Activated CD8-positive, alpha-beta memory T cell treated with anti-CD3 and anti-CD28 coated beads, Interleukin-2, amount 10 ng/mL, durations not matched to agents 7 days and 5 days (primary cell): ENCODE measurements around the gene DZIP3. TPM values are rescaled to one million over a fixed set of nuclear protein-coding genes. Genes with fewer than 3 reads are reported as not detected.

Experiments used
- ATAC-seq: fragments of 150-1000 bp; cut with Tn5 transposase; one replicate; pipeline ENCODE4 v1.10.0; 2021; ENCODE audit warnings: moderate library complexity
- CTCF ChIA-PET: fragments of 350-600 bp; sonication (Branson Sonifier 250); formaldehyde crosslinking; loops from one replicate; lab custom pipeline; 2021; ENCODE audit warnings: antibody characterized with exemption; lab: Charles Lee
- DNase-seq: peaks from one replicate; pipeline ENCODE4 v3.0.0-alpha.2; 2020
- H3K27ac Mint-ChIP-seq: one replicate; pipeline ENCODE4 v1.8.0; 2021; ENCODE audit warnings: mild to moderate bottlenecking, mixed read lengths
- H3K27me3 Mint-ChIP-seq: one replicate; pipeline ENCODE4 v1.8.0; 2021; ENCODE audit warnings: mixed read lengths
- H3K36me3 Mint-ChIP-seq: one replicate; pipeline ENCODE4 v1.8.0; 2021; ENCODE audit warnings: mild to moderate bottlenecking, mixed read lengths
- H3K4me1 Mint-ChIP-seq: one replicate; pipeline ENCODE4 v1.8.0; 2021; ENCODE audit warnings: mixed read lengths
- H3K4me3 Mint-ChIP-seq: one replicate; pipeline ENCODE4 v1.8.0; 2021; ENCODE audit warnings: mild to moderate bottlenecking, moderate library complexity, mixed read lengths
- H3K9me3 Mint-ChIP-seq: one replicate; pipeline ENCODE4 v1.8.0; 2022; ENCODE audit warnings: low read depth, mixed read lengths
- total RNA-seq, 2 experiments: library from RNA; stranded (reverse); gene quantifications; one replicate each; pipeline ENCODE4 v1.2.3, GENCODE V29; 2021

Gene DZIP3, protein sequence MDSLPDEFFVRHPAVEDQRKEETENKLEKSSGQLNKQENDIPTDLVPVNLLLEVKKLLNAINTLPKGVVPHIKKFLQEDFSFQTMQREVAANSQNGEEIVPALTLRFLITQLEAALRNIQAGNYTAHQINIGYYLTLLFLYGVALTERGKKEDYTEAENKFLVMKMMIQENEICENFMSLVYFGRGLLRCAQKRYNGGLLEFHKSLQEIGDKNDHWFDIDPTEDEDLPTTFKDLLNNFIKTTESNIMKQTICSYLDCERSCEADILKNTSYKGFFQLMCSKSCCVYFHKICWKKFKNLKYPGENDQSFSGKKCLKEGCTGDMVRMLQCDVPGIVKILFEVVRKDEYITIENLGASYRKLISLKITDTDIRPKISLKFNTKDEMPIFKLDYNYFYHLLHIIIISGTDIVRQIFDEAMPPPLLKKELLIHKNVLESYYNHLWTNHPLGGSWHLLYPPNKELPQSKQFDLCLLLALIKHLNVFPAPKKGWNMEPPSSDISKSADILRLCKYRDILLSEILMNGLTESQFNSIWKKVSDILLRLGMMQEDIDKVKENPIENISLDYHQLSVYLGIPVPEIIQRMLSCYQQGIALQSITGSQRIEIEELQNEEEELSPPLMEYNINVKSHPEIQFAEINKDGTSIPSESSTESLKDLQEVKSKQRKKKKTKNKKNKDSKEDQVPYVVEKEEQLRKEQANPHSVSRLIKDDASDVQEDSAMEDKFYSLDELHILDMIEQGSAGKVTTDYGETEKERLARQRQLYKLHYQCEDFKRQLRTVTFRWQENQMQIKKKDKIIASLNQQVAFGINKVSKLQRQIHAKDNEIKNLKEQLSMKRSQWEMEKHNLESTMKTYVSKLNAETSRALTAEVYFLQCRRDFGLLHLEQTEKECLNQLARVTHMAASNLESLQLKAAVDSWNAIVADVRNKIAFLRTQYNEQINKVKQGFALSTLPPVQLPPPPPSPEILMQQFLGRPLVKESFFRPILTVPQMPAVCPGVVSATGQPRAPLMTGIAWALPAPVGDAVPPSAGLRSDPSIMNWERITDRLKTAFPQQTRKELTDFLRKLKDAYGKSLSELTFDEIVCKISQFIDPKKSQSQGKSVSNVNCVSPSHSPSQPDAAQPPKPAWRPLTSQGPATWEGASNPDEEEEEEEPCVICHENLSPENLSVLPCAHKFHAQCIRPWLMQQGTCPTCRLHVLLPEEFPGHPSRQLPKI
- 10 to 100 TPM; 25.0 to 26.3 TPM for total RNA-seq

DNA sequence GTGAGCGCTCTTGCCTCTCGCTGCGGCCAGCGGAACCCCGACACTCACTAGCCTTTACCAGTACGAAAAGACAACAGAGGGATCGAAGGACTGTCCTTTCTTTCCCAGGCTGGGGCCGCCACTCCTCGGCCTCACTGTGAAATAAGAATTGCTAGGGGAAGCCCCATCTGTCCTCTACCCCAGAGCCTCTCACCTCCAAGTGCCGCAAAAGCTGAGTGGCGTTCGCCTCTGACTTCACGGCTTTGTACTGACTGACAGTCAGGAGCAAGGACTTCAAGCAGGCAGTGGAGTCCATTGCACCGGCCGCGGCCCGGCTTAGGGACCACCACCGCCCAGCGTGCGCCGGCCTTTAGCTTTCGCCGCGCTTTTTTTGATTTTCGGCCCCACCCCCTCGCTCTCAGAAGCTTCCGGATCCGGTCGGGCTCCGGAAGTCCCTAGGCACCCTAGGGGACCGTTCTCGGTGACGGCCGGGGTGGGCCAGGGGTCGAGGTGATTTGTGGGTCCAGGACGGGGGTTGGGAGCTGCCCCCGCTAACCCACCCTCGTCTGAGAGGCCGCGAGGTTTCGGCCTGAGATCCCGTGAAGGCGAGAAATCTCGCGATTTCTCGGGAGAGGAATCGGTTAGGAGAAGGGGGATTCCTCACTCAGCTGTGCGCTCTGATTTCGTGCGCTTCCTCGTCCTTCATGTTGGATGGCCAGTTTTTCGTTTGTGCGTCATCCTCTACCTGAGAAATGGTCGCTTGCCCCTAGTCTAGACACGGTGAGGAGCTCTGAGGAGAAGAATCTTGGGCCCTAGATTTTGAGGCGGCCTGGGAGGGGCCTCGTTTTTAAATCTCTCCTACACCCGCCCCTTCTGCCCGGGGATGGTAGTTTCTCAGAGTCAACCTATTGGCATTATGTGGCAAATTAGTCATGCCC, at the start of gene DZIP3, which contains the start of gene CIP2A:
Gene DZIP3 (plus strand): TSS at position 642 of the 917 bp plus-strand sequence. CDS start 15,685 bp downstream, outside the sequence.
Gene CIP2A (minus strand): TSS at position 358 of the 917 bp plus-strand sequence. CDS start 63 bp downstream, at position 295.
- ATAC-seq (peak; percentile 89), DNase-seq (peak; percentile 95)
- H3K36me3 Mint-ChIP-seq: peaks cover 23% of the 10 kb centered on the region
- H3K27me3 Mint-ChIP-seq: no peaks in the 10 kb centered on the region
- CTCF ChIA-PET: interaction anchor here (1.0 to 3.6 kb wide), 8 partner anchors 10 to 326 kb away, joined by 3 to 39 read pairs (median 6); no protein-coding TSS in a partner anchor
- peak within 1 kb of the TSS; percentile 86 for H3K4me3 Mint-ChIP-seq
- peak within 1 kb of the TSS; percentile 99 for H3K27ac Mint-ChIP-seq
- no peaks in the 10 kb centered on the region for H3K9me3 Mint-ChIP-seq
- H3K4me1 Mint-ChIP-seq: peaks cover 52% of the 10 kb centered on the region

DNA sequence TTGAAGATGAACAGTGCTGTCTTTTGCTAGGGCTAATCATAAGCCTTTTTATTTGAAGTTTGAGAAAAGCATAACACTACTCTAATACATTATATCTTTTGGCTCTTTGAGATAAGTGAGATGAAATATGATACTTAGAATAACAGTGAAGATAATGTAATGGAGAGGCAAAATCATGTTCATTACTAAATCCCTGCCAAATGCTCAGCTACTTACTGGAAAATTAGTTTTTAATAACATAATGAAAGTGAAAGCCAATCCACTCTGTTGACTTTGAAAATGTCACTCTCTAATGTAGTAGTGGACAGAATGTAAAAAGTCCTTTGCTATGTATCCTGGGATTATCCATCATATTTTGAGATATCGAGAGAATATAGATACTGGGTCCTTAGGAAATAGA, 43.3 kb upstream of the DZIP3 start:
- H3K4me3 Mint-ChIP-seq: no peak overlapping the region
- H3K27me3 Mint-ChIP-seq: no peaks in the 10 kb centered on the region
- no peaks in the 10 kb centered on the region for H3K9me3 Mint-ChIP-seq
- ATAC-seq: no peak
- H3K27ac Mint-ChIP-seq: no peak overlapping the region
- CTCF ChIA-PET: no interaction called here
- H3K36me3 Mint-ChIP-seq: peaks cover 50% of the 10 kb centered on the region
- DNase-seq: no peak
- peaks cover 4% of the 10 kb centered on the region for H3K4me1 Mint-ChIP-seq

DNA sequence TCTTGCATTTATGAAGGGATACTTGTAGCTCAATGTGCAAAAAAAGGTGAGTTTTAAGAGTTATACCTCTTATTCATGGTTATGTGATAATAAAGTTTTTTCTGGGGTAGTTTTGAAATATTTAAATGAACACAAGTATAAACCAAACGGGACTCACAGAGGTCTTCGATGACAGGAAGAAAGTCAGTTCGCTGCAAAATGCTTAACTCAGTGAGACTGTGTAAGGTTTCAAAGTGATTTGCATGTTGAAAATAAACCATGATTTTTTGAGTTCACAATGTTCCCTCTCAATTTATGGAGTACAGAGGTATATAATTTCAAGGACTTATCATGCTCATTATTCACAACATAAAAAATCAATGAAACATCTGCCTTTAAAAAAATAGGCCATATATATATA, 42.8 kb upstream of the DZIP3 start:
- no peak overlapping the region for H3K4me3 Mint-ChIP-seq
- peaks cover 4% of the 10 kb centered on the region for H3K4me1 Mint-ChIP-seq
- H3K9me3 Mint-ChIP-seq: no peaks in the 10 kb centered on the region
- no peak for DNase-seq
- ATAC-seq: no peak
- H3K36me3 Mint-ChIP-seq: peaks cover 52% of the 10 kb centered on the region
- no peaks in the 10 kb centered on the region for H3K27me3 Mint-ChIP-seq
- CTCF ChIA-PET: no interaction called here
- H3K27ac Mint-ChIP-seq: no peak overlapping the region

DNA sequence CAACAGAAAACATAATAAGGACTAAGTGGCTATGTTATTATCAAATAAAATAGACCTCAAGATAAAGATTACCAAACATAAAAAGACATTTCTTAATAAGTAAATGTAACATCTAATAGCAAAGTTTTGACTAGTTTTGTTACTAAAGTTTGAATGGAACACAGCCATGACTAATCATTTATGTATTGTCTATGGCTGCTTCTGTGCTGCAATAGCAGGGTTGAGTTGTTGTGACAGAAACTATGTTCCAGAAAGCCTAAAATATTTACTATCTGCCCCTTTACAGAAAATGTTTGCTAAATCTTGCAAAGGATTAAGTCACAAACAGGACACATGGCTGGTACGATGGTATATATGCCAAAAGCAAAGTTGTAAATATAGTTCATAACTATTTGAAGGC, 41.2 kb upstream of the DZIP3 start:
- Mint-ChIP-seq H3K36me3 (peaks cover 56% of the 10 kb centered on the region), H3K27ac (no peak overlapping the region), H3K27me3 (no peaks in the 10 kb centered on the region), H3K9me3 (no peaks in the 10 kb centered on the region), H3K4me3 (no peak overlapping the region), H3K4me1 (peaks cover 6% of the 10 kb centered on the region)
- DNase-seq (no peak), ATAC-seq (no peak)
- CTCF ChIA-PET: no interaction called here

DNA sequence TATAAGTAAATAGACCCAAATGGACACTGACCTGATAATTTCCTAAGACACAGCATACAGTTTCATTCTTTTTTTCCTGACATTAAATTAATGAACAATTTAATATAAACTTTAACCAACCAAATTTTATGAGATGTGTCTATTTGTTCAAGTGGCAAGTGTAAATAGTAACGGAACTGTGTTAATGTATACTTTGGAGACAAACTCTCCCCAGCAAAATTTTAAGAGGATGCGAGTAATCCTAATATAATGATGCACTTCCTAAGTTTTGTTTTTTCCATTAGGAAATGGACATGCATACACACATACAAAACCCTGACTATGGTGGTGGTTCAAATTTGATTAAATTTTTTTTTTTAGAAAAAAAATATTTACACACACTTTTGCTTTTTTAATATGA, 40.6 kb upstream of the DZIP3 start:
- CTCF ChIA-PET: no interaction called here
- Mint-ChIP-seq H3K27ac (no peak overlapping the region), H3K4me1 (peaks cover 6% of the 10 kb centered on the region), H3K9me3 (no peaks in the 10 kb centered on the region), H3K27me3 (no peaks in the 10 kb centered on the region), H3K4me3 (no peak overlapping the region), H3K36me3 (peaks cover 52% of the 10 kb centered on the region)
- ATAC-seq: no peak
- DNase-seq: no peak

DNA sequence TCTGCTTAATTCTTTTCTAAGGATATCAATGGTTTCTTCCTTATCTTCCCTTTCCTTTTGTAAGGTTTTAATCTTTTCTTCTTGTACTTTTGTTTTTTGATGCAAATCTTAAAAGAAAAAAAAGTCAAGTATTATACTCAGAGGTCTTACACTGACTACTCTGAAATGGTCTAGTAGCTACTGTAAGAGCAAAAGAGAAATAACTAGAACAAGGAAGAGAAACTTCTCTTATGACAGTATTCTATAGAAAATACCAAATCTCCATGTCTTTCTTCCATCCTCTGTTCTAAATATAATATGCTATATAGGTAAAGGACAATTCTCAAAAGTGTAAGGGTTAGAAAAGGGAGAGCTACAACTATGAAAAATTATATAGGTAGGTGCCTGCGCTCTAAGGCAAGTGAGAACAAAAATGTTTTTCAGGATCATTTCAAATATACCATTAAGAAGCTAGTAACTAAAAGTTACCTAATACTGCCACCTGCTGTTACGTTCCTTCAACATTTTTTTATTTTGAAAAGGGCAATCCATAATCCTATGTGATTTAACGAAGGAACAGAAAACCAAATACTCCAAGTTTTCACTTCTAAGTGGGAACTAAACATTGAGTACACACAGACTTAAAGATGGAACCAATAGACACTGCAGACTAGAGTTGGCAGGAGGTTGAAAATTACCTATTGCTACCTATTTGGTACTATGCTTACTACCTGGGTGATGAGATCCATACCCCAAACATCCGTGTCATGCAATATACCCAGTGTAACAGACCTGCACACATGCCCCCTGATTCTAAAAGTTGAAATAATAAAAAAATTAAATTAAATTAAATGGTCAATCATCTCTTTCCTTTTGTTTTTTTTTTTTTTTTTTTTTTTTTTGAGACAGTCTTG, 37.0 kb upstream of the DZIP3 start:
- H3K4me1 Mint-ChIP-seq: peaks cover 5% of the 10 kb centered on the region
- H3K27me3 Mint-ChIP-seq: no peaks in the 10 kb centered on the region
- no peak overlapping the region for H3K4me3 Mint-ChIP-seq
- CTCF ChIA-PET: interaction anchor here (0.8 to 3.0 kb wide), 18 partner anchors 8 to 363 kb away, joined by 3 to 21 read pairs (median 4); no protein-coding TSS in a partner anchor
- H3K36me3 Mint-ChIP-seq: peaks cover 51% of the 10 kb centered on the region
- ATAC-seq: no peak
- H3K9me3 Mint-ChIP-seq: no peaks in the 10 kb centered on the region
- no peak for DNase-seq
- peak overlapping the region; percentile 36 for H3K27ac Mint-ChIP-seq

DNA sequence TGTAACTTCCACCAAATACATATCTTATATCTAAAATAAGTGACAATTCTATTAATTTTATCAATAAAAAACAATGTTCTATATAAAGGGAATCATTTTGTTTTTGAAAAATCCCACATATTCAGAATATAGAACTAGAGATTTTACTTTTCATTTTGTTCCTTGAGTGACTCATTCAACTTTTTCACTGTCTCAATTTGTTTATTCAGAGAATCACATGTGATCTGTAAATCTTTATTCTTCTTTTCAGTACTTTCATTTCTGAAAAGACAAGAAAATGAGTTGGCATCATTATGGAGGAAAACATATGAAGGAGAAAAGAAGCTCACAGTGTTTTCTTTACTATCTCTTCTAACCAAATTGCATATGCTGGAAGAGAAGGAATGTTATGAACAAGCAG, 35.3 kb upstream of the DZIP3 start:
- H3K36me3 Mint-ChIP-seq: peaks cover 54% of the 10 kb centered on the region
- H3K4me3 Mint-ChIP-seq: no peak overlapping the region
- H3K27me3 Mint-ChIP-seq: no peaks in the 10 kb centered on the region
- ATAC-seq (no peak), DNase-seq (no peak)
- H3K27ac Mint-ChIP-seq: peak overlapping the region; percentile 50
- CTCF ChIA-PET: interaction anchor here (1.1 to 1.7 kb wide), 2 partner anchors 9 to 49 kb away, joined by 3 to 5 read pairs; no protein-coding TSS in a partner anchor
- H3K4me1 Mint-ChIP-seq: peaks cover 5% of the 10 kb centered on the region
- no peaks in the 10 kb centered on the region for H3K9me3 Mint-ChIP-seq

DNA sequence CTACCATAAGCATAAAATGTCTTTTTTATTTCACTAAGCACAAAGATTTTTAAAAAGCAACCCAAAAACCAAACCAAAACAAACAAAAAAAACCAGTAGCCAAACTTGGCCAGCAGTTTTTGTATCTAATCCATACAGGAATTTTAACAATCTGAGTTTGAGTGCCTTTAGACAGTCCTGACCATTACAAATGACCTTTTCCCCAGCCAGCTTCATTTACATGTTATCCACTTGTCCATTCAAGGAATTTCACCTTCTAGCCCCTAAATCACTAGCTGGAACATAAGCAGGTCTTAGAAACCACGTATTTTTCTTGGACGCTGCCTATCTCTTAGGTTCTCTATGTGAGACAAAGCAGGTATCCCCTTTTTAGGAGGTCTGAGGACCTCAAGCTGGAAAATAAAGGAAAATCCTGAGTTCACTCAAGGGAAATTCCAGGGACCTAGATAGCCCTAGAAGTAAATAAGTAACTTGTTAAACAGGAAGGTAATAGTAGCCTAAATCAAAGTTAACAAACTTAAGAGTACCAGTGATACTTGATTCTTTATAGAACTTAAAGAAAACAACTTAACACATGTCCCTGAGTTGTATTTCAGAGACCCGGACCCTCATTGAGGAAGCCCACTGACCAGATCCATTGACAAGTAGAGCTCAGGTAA, 34.5 kb upstream of the DZIP3 start:
- Mint-ChIP-seq H3K27me3 (no peaks in the 10 kb centered on the region), H3K4me1 (peaks cover 5% of the 10 kb centered on the region), H3K9me3 (no peaks in the 10 kb centered on the region), H3K4me3 (no peak overlapping the region), H3K36me3 (peaks cover 55% of the 10 kb centered on the region), H3K27ac (peak overlapping the region; percentile 0)
- ATAC-seq (no peak), DNase-seq (no peak)
- CTCF ChIA-PET: interaction anchor here (1.1 to 1.7 kb wide), 2 partner anchors 9 to 48 kb away, joined by 3 to 5 read pairs; no protein-coding TSS in a partner anchor

DNA sequence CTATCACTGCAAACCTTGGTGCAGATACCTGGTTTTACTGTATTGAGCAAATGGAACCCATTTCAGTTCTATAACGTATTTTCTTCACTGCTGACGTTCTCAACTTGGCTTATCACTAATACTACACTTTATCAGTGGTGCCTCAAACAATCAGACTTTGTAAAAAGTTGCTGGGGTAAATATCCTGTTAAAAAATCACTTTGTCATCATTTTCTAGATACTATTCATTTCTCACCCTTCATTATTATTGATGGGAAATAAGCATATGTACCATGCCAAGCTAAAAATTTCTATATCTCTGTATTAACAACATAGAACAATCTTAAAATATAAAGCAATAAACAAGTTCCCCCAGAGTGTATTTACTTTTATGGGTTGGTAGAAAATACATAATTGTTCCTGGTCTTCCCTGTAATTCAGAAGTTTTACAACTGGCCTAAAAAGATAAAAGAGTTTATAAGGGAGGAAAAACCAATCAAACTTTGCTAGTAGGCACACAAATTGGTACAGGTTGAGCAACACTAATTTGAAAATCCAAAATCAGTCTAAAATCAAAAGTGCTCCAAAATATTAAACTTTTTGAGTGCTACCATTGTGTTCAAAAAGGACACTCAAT, 33.4 kb upstream of the DZIP3 start:
- no peak for ATAC-seq
- no peak overlapping the region for H3K27ac Mint-ChIP-seq
- peaks cover 5% of the 10 kb centered on the region for H3K4me1 Mint-ChIP-seq
- H3K27me3 Mint-ChIP-seq: no peaks in the 10 kb centered on the region
- H3K4me3 Mint-ChIP-seq: no peak overlapping the region
- peaks cover 59% of the 10 kb centered on the region for H3K36me3 Mint-ChIP-seq
- H3K9me3 Mint-ChIP-seq: no peaks in the 10 kb centered on the region
- DNase-seq: no peak
- CTCF ChIA-PET: interaction anchor here (1.3 kb wide), 1 partner anchor 17 kb away, joined by 3 read pairs; no protein-coding TSS in a partner anchor

DNA sequence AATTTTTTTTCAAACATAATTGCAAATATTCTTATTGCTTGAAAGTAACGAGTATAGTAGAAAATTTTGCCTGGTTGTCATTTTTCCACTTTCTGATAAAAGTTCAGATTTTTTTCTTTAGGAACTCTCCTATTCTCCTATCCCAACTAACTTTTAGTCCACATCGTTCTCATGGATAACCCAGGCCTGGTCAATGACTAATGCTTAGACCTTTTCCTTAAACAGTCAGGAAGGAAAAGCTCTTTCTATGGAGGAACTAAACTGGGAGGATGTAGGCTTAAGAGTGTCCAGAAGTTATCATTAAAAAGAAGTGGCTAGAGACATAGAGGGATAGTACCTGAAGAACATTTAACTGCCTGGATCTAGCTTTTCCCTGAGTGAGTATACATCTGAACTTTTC, 27.0 kb upstream of the DZIP3 start:
- Mint-ChIP-seq H3K4me1 (peaks cover 10% of the 10 kb centered on the region), H3K36me3 (peaks cover 54% of the 10 kb centered on the region), H3K9me3 (no peaks in the 10 kb centered on the region), H3K27ac (no peak overlapping the region), H3K27me3 (no peaks in the 10 kb centered on the region), H3K4me3 (no peak overlapping the region)
- CTCF ChIA-PET: interaction anchor here (0.9 kb wide), 1 partner anchor 9 kb away, joined by 3 read pairs; no protein-coding TSS in a partner anchor
- DNase-seq: no peak
- ATAC-seq: no peak
